NCI-H1930 (cell line): ENCODE measurements around the gene IDH2.
"Not testable (repeated sequence)": the region's sequence is repeated elsewhere in the genome, so short reads cannot be mapped to it uniquely, and the experiment has no call there.

Experiments used
- DNase-seq, 2 experiments: peaks; one replicate each; lab custom pipeline; 2025; lab: John Stamatoyannopoulos, UW

IDH2 gene

DNA sequence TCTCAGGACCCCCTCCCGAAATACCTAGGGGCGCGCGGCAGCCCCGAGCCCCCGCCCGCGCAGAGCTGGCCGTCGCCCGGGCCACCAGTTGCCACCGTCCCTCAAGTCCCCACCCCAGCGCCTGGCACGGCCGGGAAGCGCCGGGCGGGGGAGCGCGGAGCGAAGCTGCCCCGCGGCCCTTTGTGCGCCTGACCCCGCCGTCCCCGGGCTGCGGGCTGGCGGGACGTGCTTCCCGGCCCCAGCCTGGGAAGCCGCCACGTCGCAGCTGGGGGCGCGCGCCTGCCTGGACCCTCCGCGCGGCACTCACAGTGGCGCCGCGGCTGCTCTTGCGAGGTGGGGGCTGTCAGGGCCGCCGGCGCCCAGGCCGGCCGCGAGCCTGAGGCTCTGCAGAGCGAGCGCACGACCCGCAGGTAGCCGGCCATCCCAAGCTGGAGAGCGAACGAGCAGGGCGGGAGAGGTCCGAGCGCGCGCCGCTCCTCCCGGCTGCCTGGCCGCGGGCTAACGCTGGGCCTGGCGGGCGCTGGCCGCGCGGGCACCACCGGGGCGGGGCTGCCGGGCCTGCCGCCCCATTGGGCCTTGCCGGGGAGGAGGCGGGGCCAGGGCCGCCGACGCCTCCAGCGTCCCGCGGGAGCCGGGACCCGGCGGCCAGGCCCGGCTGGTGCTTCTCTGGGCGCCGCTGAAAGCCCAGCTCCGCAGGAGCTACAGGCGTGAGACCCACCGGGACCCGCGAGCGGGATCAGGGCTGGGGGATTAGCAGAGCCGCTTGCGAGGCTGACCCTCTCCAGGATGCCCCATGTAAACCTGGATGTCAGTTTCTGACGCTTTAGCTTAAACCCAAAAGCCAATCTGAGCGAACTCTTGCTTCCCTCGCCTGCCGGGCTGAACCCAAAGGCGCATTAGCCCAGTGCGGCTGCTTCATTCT lies at the start of gene IDH2:
IDH2 (minus strand) TSS at position 500 of the 922 bp plus-strand sequence; CDS start at position 422, 78 bp downstream.
- DNase-seq = peak; percentile 31 to 68

DNA sequence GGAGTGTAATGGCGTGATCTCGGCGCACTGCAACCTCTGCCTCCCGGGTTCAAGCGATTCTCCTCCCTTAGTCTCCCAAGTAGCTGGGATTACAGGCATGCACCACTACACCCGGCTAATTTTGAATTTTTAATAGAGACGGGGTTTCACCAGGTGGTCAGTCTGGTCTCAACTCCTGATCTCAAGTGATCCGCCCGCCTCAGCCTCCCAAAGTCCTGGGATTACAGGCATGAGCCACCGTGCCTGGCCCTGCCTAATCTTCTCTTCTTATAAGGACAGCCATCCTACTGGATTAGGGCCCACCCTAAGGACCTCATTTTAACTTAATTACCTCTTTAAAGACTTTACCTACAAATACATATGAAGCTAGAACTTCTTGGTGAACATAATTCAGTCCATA lies 48.3 kb upstream of the IDH2 start:
- DNase-seq = not testable (repeated sequence)

DNA sequence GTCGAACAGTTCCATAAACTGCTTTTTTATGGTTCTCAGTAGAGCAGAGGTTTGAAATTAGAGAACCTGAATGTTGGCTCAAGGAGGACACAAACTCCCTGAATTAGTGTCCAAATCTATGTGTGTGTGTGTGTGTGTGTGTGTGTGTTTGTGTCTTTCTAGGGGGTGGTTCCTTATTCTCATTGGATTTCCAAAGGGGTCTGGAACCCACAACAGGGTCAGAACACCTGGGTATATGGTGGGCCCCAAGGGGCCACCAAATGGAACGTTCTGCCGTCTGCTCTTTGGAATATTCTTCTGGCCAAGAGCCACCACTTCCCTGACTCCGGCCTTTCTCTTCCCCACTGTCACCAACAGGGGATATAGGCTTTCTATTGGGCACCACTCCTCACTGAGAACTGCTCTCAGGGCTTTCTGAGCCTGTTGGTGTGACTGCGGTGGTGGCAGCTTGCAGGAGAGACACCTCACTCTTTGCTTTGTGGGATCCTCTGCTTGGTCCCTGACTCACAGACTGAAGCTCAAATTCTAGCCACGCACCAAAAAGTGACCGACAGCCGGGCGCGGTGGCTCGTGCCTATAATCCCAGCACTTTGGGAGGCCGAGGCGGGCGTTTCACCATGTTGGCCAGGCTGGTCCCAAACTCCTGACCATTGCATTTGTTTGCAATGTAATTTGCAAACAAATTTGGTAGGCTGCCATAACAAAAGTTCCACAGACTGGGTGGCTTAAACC lies 47.5 kb upstream of the IDH2 start:
- DNase-seq = no peak

DNA sequence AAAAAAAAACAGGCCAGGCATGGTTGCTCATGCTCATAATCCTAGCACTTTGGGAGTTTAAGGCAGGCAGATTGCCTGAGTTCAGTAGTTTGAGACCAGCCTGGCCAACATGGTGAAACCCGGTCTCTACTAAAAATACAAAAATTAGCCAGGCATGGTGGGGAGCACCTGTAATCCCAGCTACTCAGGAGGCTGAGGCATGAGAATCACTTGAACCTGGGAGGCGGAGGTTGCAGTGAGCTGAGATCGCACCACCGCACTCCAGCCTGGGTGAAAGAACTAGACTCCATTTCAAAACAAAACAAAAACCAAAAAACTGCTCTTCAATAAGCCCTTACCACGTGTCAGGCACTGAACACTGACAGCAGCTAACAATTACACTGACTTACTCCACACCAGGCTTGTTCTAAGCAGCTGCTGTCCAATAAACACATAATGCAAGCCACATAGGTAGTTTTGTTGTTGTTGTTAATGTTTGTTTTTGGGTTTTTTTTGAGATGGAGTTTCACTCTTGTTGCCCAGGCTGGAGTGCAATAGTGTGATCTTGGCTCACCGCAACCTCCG lies 44.0 kb upstream of the IDH2 start:
- DNase-seq = not testable (repeated sequence)

DNA sequence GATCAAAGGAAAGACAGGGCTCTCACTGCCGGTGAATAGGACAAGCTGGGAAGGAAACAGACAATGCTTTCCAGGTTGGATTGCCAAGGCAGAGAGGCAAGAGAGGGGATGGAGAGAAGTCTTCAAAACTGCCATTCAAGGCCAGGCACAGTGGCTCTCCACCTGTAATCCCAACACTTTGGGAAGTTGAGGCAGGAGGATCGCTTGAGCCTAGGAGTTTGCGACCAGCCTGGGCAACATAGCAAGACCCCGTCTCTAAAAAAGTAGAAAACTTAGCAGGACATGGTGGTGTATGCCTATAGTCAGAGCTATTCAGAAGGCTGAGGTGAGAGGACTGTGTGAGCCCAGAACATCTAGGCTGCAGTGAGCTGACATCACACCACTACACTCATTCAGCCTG lies 43.5 kb upstream of the IDH2 start:
- no peak for DNase-seq

DNA sequence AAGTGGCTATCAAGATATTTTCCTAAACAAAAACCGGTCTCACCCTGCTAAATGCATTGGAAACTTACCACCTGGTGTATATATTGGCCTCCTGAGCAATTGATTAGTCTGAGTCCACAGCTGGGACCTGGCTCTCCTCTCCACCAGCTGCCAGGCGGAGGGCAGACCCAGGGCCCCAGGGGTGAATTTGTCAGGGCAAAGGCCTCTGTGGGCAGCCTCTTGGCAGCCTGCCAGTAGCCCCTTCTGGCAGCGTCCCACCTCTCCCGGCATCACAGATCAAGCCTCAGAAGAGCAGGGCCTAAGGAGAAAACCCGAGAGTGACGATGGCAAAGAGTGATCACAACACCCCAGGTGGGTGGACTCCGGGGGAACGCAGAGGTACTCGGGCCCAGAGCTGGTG lies 43.0 kb upstream of the IDH2 start:
- DNase-seq = no peak

DNA sequence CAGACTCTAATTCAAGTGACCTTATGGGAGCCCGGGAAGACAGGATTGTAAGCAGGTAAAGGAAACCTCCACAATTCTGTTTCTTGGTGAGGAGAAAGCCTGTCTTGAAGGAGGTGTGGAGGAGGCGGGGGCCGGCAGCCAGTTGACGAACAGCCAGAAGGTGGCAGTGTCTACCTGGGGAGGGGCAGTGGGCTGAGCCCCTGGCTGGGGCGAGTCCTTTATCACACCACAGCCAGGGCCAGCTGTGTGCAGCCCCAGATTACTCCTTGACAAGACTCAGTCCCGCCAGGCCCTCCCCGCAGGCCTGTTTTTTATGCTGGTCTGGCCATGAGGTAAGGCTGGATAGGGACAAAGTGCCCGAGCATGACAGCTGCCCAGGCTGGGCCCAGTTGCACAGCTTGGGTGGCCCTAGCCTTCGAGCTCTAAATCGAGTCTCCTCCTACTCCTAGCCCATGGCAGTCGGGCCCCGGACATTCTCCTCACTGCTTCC lies 40.9 kb upstream of the IDH2 start:
- no peak for DNase-seq

DNA sequence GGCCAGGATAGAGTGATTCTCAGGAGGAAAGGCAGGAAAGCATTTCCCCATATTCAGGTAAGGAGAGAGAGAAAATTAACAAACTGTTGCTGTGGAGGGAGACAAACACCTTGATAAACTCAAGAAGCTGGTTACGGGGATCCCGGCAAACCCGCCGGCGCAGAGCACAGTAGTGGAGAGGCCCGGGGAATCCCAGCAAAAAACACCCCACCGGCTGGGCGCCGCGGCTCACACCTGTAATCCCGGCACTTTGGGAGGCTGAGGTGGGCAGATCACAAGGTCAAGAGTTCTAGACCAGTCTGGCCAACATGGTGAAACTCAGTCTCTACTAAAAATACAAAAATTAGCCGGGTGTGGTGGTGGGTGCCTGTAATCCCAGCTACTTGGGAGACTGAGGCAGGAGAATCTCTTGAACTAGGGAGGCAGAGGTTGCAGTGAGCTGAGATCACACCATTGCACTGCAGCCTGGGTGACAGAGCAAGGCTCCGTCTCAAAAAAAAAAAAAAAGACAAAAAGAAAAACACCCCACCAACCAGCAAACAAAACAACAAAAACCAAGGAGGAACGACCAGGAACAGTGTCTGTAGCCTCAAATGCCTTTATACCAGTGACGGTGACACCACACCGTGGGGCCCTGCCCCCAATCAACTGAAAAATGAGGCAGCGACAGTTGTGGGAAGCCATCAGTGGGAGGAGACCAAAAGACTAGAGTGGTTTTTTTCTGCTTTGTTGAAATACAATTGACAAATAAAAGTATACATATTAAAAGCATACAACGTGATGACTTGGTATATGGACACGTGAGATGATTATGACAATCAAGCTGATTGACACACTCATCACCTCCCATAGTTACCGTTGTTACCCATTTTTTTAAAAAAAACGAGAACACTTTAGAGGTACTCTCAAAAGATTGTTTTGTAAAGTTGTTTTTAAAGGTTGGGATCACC lies 40.2 kb upstream of the IDH2 start:
- no peak for DNase-seq

DNA sequence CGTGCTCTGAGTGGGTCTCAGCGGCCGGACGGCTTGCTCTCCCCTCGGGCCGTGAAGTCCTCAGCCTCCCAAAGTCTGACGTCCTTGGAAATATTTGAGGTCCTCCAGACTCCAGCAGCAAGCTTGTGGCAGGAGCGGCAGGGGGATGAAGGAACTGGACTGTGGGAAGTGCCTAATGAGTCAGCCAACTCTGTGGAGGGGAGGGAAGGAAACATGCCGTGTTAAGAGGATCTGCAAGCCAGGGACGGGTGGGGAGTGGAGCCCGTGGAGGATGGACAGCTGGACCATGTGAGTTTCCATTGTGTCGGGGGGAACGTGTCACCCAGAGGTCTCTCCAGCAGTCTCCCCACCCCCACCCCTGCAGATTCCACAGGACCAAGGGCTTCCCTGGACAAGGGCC lies 39.4 kb upstream of the IDH2 start:
- DNase-seq = no peak

DNA sequence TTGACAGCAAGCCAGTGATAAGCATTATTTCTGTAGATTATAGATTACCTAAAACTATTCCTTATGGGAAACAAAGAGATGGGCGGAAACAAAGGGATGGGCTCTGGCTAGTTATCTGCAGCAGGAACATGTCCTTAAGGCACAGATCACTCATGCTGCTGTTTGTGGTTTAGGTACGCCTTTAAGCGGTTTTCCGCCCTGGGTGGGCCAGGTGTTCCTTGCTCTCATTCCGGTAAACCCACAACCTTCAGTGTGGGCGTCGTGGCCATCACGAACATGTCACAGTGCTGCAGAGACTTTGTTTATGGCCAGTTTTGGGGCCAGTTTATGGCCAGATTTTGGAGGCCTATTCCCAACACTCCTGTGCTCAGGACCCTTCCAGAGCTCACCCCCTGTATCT lies 37.3 kb upstream of the IDH2 start:
- DNase-seq = not testable (repeated sequence)

DNA sequence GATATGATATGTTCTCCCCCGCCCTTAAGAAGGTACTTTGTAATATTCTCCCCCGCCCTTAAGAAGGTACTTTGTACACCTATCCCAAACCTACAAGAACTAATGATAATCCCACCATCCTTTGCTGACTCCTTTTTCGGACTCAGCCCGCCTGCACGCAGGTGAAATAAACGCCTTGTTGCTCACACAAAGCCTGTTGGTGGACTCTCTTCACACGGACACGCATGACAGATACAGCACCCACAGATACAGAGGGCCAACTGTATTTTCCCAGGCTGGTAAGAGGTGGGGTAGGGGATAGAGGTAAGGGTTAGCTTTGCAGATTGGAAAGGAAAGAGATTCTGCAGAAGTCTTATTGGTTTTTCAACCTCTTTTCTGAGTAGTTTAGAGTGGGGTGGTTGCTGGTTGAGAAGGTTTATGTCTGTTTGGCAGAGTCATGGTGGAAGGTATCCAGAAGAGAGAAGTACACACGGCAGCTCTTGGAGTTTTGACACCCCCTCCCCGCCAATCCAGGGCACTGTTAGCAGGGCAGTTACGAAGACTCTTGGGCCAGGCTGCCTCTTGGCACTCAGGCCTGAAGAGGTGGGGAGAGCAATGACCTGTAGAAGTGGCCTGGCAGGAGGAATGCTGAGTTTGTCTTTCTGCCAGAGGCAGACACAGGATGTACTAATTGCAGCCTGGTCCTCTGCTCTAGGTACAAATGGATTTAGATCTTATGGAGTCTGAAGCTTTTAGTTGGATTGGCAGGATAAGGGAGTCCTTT lies 36.0 kb upstream of the IDH2 start:
- no peak for DNase-seq

DNA sequence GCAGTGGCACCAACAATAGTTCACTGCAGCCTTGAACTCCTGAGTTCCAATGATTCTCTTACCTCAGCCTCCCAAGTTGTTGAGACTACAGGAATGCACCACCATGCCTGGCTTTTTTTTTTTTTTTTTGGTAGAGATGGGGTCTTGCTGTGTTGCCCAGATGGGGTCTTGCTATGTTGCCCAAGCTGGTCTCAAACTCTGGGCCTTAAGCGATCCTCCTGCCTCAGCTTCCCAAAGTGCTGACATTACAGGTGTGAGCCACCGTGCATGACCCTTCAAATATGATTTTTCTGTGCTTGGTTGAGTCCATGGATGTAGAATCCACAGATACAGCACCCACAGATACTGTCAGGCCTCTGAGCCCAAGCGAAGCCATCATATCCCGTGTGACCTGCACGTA lies 30.2 kb upstream of the IDH2 start:
- DNase-seq = no peak

DNA sequence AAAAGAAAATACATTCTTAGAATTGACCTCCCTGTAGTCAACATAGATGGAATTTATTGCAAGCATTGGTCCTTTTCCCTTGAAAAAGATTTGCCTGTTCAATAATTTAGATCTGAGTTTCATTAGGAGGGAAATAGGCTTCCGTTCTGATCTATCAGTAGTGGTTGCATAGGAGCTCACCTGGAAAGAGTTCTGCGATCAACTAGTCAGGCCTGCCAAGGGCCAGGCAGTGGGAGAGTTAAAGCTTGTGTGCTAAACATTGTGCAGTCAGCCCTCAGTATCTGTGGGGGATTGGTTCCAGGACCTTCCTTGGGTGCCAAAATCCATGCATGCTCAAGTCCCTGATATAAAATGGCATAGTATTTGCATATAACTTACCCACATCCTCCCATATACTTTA lies 29.6 kb upstream of the IDH2 start:
- DNase-seq = no peak

DNA sequence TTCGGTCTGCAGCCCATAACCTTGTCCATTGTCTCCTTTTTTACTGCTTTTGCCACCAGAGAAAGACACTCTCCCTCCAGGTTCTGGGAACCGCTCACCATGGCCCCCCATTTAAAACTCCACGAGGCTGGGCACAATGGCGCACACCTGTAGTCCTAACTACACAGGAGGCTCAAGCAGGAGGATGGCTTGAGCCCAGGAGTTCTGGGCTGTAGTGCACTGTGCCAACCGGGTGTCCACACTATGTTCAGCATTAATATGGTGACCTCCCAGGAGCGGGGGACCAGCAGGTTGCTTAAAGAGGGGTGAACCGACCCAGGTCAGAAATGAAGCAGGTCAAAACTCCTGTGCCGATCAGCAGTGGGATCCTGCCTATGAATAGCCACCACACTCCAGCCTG lies 28.0 kb upstream of the IDH2 start:
- DNase-seq = no peak

DNA sequence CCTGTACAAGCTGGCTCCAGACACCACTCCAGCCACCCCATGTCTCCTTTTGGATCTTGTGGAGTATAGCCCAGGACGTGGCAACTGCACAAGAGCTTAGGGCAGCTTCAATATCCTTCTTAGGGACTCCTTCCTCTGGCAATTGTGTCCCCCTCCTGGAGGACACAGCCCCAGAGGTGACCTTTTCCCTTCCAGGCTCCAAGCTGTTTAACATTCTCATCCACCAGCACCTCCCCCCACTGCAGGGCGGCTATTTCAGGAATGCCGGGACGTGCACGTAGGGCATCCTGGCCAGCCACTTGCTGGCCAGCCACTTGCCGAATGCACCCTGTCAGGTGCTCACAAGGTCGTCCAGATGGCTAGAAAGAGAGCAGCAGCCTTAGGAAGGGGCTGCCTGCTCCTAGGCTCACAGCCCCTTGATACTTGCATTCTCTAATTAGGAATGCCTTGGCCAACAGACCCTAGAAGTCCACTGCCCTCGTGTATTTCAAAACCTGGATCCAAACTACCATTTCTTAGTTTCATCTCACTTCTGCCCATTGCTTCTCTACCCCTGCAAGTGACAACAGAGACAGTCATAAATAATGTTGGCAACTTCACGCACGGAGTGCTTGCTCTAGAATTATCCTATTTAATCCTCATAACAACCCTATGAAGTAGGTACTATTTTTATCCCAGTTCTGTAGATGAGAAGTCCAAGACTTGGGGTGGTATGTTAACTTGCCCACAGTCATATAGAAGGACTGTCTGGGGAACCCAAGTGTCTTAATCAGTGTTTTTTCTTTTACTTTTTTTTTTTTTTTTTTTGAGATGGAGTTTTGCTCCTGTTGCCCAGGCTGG lies 24.5 kb upstream of the IDH2 start:
- no peak for DNase-seq

DNA sequence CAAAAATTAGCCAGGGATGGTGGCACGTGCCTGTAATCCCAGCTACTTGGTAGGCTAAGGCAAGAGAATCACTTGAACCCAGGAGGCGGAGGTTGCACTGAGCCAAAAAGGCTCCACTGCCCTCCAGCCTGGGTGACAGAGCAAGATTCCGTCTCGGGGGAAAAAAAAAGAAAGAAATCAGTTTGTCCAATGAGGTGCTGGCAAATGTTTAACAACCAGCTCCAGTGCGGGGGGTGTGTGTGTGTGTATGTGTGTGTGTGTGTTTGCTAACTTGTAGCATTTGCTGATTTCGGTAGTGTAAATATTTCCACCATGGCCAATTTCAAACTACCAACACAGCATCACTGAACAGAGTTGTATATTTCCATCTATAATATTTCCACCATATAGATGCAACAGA lies 23.8 kb upstream of the IDH2 start:
- DNase-seq = no peak

DNA sequence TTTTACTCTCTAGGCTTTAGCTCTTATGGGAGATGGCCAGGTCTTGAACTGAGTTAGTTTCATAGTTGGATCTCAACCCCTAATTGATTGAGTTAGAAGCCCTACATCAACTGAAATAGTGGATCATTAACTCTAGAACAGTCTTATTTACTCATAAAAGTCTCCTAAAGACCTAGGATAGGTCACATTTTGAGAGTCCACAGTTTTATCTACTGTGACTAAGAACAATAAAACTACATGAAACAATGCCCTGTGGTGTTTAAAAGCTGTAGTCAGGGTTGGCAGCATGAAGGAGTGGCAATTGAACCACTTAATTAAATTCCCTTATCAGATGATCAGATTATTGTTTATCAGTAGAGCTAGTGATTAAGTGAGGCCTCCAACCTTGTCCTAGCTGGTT lies 22.2 kb upstream of the IDH2 start:
- DNase-seq = no peak

DNA sequence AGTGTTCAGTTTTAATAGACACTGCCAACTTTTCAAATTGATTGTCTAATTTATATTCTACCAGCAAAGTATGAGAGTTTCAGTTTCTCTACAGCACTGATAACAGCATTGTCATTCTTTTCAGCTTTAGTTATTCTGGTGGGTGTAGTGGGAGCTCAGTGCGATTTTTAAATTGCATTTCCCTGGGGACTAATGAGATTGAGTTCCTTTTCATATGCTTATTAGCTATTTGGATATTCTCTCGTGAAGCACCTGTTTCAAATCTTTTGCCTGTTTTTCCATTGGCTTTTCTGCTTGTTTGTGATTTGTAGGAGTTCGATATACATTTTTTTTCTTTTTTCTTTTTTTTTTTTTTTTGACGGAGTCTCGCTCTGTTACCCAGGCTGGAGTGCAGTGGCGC lies 18.8 kb upstream of the IDH2 start:
- DNase-seq = no peak

DNA sequence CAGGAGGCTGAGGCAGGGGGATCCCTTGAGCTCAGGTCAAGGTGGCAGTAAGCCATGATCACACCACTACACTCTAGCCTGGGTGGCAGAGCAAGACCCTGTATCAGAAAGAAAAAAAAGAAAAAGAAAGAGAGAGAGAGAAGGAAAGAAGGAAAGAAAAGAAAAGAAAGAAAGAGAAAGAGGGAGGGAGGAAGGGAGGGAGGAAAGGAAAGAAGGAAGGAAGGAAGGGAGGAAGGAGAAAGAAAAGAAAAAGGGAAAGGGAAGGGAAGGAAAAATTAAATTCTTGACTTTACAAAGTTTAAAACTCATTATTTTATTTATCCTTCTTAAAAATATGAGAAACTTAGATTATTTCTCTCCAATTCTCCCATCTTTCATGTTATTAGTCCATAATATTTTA lies 17.1 kb upstream of the IDH2 start:
- no peak for DNase-seq

DNA sequence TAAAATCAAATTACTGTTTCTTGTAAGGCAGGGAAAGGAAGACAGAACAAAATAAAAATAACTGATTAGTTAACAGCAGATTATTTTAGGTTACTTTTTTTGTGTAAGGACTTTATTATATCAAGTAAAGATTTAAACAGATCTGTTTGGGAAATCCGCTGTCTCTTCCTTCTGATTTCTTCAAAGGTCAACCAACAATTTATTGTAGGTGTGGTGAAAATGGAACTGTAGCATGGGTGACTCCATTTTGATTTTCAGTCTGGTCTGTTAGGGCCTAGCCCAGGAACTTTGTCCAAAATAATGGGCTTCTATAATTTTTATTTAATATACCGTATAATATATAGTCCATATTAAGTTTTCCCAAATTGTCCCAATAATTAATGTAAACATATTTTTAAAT lies 13.5 kb upstream of the IDH2 start:
- no peak for DNase-seq
